Endothelial cell of umbilical vein (primary cell): ENCODE results near the gene UNC45A. TPM values are rescaled to one million over a fixed set of nuclear protein-coding genes. Genes with fewer than 3 reads are reported as not detected.

Experiments used
- BruUV-seq: library from RNA; stranded (reverse); fragments of 400-500 nt; replicated peaks from 2 replicates; lab custom pipeline; 2021; lab: Mats Ljungman, UMichigan
- CTCF ChIA-PET: fragments of 300-600, 350-600 bp; sonication (Branson Sonifier 250); formaldehyde crosslinking; loops from one replicate; lab custom pipeline; 2021; ENCODE audit warnings: antibody characterized with exemption, inconsistent platforms; lab: Charles Lee
- POLR2A ChIA-PET: fragments of 300-600, 350-600 bp; sonication (Branson Sonifier 250); formaldehyde crosslinking; loops from one replicate; lab custom pipeline; 2021; ENCODE audit warnings: antibody characterized with exemption, inconsistent platforms; lab: Charles Lee
- DNase-seq: peaks from one replicate; pipeline ENCODE4 v3.0.0-alpha.2; 2011; ENCODE audit warnings: low read depth, low spot score
- FAIRE-seq: peaks from 2 replicates; lab custom pipeline; 2011; peaks lifted over from hg19 to GRCh38; lab: Jason Lieb, UNC
- H2AFZ ChIP-seq: 2 replicates; pipeline ENCODE4 v1.6.0; 2012; ENCODE audit warnings: low read depth, low read length, control low read depth, inconsistent platforms
- H3K27ac ChIP-seq: 2 replicates; pipeline ENCODE4 v1.5.1; 2011; ENCODE audit warnings: low read depth, mild to moderate bottlenecking, control low read depth, low read length, moderate library complexity; ENCODE audit not compliant: insufficient read depth
- H3K27me3 ChIP-seq, 2 experiments: 2 replicates each; pipeline versions ENCODE4 v1.6.0 to v1.6.1; 2011; ENCODE audit warnings: low read length in 2 of 2, mixed read lengths in 1 of 2; ENCODE audit not compliant: control insufficient read depth in 2 of 2, insufficient read depth in 2 of 2
- H3K36me3 ChIP-seq, 2 experiments: 2 replicates in 1 of 2; 3 replicates in 1 of 2; pipeline ENCODE4 v1.5.1; 2011; ENCODE audit warnings: low read length in 2 of 2, mild to moderate bottlenecking in 1 of 2, moderate library complexity in 1 of 2; ENCODE audit not compliant: control insufficient read depth in 2 of 2, insufficient read depth in 2 of 2; ENCODE audit errors: extremely low read depth in 1 of 2
- H3K4me1 ChIP-seq: 3 replicates; pipeline ENCODE4 v1.5.1; 2011; ENCODE audit warnings: mild to moderate bottlenecking, low read length; ENCODE audit not compliant: control insufficient read depth, insufficient read depth; ENCODE audit errors: extremely low read depth
- H3K4me2 ChIP-seq: 2 replicates; pipeline ENCODE4 v1.6.1; 2011; ENCODE audit warnings: low read length, control low read depth, mixed read lengths; ENCODE audit not compliant: insufficient read depth
- H3K4me3 ChIP-seq, 3 experiments: fragments of 200-600 bp in 1 of 3; sonication (generic), shearing (Covaris generic) in 1 of 3; replicated peaks in 1 of 3; 2 replicates each; pipeline ENCODE4 v1.5.1; 2011 to 2016; ENCODE audit warnings: control low read depth in 3 of 3, low read length in 3 of 3, mild to moderate bottlenecking in 2 of 3, inconsistent platforms in 1 of 3, low read depth in 1 of 3, moderate library complexity in 1 of 3; ENCODE audit not compliant: insufficient read depth in 1 of 3
- H3K79me2 ChIP-seq: 2 replicates; pipeline ENCODE4 v1.6.0; 2012; ENCODE audit warnings: low read length, inconsistent platforms; ENCODE audit not compliant: control insufficient read depth, insufficient read depth
- H3K9ac ChIP-seq: replicated peaks from 2 replicates; pipeline ENCODE3; 2011; ENCODE audit warnings: low read length, control low read depth; ENCODE audit not compliant: insufficient read depth; ENCODE audit errors: extremely low read depth
- H3K9me1 ChIP-seq: replicated peaks from 3 replicates; pipeline ENCODE4 v1.6.0; 2011; ENCODE audit warnings: mild to moderate bottlenecking, low read length; ENCODE audit not compliant: control insufficient read depth, insufficient read depth; ENCODE audit errors: extremely low read depth
- H3K9me3 ChIP-seq: replicated peaks from 2 replicates; pipeline ENCODE4 v1.5.1; 2012; ENCODE audit warnings: low read length, inconsistent platforms; ENCODE audit not compliant: control insufficient read depth, insufficient read depth
- H4K20me1 ChIP-seq: replicated peaks from 2 replicates; pipeline ENCODE3; 2011; ENCODE audit warnings: mild to moderate bottlenecking, low read length; ENCODE audit not compliant: control insufficient read depth, insufficient read depth; ENCODE audit errors: extremely low read depth
- EZH2 ChIP-seq: IDR thresholded peaks from 2 replicates; pipeline ENCODE4 v1.6.1; 2012; ENCODE audit warnings: borderline replicate concordance, low read depth, mild to moderate bottlenecking, moderate library complexity, low read length, inconsistent platforms; ENCODE audit not compliant: severe bottlenecking
- FOS ChIP-seq: IDR thresholded peaks from 2 replicates; pipeline ENCODE4 v1.6.1; 2011; ENCODE audit warnings: mild to moderate bottlenecking, low read length, moderate library complexity, borderline replicate concordance; ENCODE audit not compliant: insufficient read depth
- GATA2 ChIP-seq: IDR thresholded peaks from 2 replicates; pipeline ENCODE4 v1.7.0; 2011; ENCODE audit warnings: low read depth, mild to moderate bottlenecking, moderate library complexity, mixed read lengths, low read length; ENCODE audit not compliant: insufficient read length, insufficient read depth
- JUN ChIP-seq: IDR thresholded peaks from 2 replicates; pipeline ENCODE4 v1.6.1; 2011; ENCODE audit warnings: borderline replicate concordance, low read depth; ENCODE audit not compliant: insufficient read length, insufficient read depth
- MYC ChIP-seq: IDR thresholded peaks from one replicate; pipeline ENCODE4 v1.6.1; 2011; ENCODE audit warnings: mild to moderate bottlenecking, low read depth, low read length
- POLR2A ChIP-seq: IDR thresholded peaks from 2 replicates; pipeline ENCODE4 v1.6.1; 2012; ENCODE audit warnings: low read depth, mild to moderate bottlenecking, control low read depth, low read length
- POLR2AphosphoS5 ChIP-seq: IDR thresholded peaks from 2 replicates; pipeline ENCODE4 v1.6.1; 2012; ENCODE audit warnings: low read depth, mild to moderate bottlenecking, control low read depth, low read length, moderate library complexity; ENCODE audit not compliant: insufficient read depth
- dilution Hi-C: fragments of 300-500 bp; cut with MboI; formaldehyde crosslinking; loops from one replicate; pipeline ENCODE4 v1.15.0; 2019; ENCODE audit warnings: low sequenced_read_pairs; ENCODE audit not compliant: extremely low pct_ligation_motif_present
- intact Hi-C: fragments of 100-400 bp; cut with micrococcal nuclease; formaldehyde crosslinking; loops from one replicate; pipeline ENCODE4 v1.10.0; 2022
- polyA plus RNA-seq, 4 experiments: library from polyadenylated mRNA; depleted of rRNA in 3 of 4; stranded (reverse) in 3 of 4; unstranded in 1 of 4; fragments of >200 nt; gene quantifications; 2 replicates each; pipeline versions ENCODE4 v1.2.1 to v1.2.3, GENCODE V29; 2011 to 2012; ENCODE audit warnings: missing spikeins in 1 of 4
- total RNA-seq: library from RNA; stranded (reverse); gene quantifications from 2 replicates; pipeline ENCODE4 v1.2.3, GENCODE V29; 2021
- TF ChIP-seq, protein P1 (sequence below), 2 donors: IDR thresholded peaks; 1 replicate in 1 of 2; 2 replicates in 1 of 2; pipeline ENCODE4 v1.5.1; 2011; ENCODE audit warnings: low read length in 2 of 2, mild to moderate bottlenecking in 2 of 2, moderate library complexity in 2 of 2, control low read depth in 1 of 2, inconsistent platforms in 1 of 2, low read depth in 1 of 2; ENCODE audit not compliant: insufficient read depth in 1 of 2; ENCODE audit errors: extremely low read depth in 1 of 2
- TF ChIP-seq, protein P2 (sequence below): IDR thresholded peaks from 2 replicates; pipeline ENCODE4 v1.6.1; 2011; ENCODE audit not compliant: insufficient read depth, insufficient read length

Gene UNC45A
- total and polyA plus RNA-seq, 2 donors (not counting 3 experiments of a cell fraction or from before 2014, with no cell fraction given), result 103 to 106 TPM

DNA sequence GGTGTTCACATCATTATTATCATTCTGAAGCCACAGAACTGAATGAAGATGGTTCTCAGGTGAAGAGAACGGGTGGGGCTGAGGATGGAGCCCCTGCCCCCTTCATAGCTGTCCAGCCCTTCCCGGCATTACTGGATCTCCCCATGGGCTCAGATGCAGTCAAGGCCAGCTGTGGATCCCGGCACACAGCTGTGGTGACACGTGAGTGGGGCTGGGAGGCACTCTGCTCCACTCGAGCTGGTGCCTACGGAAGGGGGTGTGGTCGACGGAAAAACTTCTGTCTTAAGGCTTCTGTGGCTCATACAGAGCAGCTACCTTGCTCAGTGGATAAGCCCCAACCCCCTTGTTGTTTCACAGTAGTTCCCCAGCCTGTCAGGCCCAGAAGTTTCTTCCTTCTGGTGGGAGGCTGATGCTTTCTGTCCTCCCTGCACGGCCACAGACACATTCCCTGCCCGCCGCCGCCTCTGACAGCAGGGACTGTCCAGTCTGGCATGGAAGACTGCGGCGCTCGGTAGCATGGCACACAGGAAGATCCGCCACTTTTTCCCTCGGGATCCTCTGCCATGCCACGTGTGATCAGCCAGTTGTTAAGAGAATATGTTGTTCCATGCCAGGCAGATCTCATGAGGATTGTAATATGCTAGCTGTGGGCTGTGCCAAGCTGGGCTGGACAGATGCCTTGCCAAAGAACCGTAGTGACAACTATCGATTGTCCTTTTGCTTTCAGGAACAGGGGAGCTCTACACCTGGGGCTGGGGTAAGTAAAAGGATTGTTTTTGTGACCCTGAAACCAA, 25.4 kb downstream of the UNC45A start:
- Histone ChIP-seq H3K4me1 (peaks cover 9% of the 10 kb centered on the region), H3K9ac (no peak overlapping the region), H3K27me3 (no peaks in the 10 kb centered on the region), H3K79me2 (peaks cover 3% of the 10 kb centered on the region), H3K27ac (no peak overlapping the region), H2AFZ (no peak overlapping the region), H4K20me1 (no peaks in the 10 kb centered on the region), H3K9me3 (no peaks in the 10 kb centered on the region), H3K4me2 (no peak overlapping the region), H3K4me3 (no peak overlapping the region), H3K36me3 (peaks cover 1 to 3% of the 10 kb centered on the region in 2 experiments), H3K9me1 (no peaks in the 10 kb centered on the region)
- no peak for TF ChIP-seq GATA2
- no peak for TF ChIP-seq MYC
- TF ChIP-seq, protein P1, sequence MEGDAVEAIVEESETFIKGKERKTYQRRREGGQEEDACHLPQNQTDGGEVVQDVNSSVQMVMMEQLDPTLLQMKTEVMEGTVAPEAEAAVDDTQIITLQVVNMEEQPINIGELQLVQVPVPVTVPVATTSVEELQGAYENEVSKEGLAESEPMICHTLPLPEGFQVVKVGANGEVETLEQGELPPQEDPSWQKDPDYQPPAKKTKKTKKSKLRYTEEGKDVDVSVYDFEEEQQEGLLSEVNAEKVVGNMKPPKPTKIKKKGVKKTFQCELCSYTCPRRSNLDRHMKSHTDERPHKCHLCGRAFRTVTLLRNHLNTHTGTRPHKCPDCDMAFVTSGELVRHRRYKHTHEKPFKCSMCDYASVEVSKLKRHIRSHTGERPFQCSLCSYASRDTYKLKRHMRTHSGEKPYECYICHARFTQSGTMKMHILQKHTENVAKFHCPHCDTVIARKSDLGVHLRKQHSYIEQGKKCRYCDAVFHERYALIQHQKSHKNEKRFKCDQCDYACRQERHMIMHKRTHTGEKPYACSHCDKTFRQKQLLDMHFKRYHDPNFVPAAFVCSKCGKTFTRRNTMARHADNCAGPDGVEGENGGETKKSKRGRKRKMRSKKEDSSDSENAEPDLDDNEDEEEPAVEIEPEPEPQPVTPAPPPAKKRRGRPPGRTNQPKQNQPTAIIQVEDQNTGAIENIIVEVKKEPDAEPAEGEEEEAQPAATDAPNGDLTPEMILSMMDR (IDR thresholded peaks at IDR 0.05; ENCODE audit: extremely low read depth in 1 of 2, insufficient read depth in 1 of 2, low read depth in 1 of 2, low read length in 2 of 2), result no peak
- no peak for TF ChIP-seq JUN
- no peak for TF ChIP-seq FOS
- TF ChIP-seq, protein P2, sequence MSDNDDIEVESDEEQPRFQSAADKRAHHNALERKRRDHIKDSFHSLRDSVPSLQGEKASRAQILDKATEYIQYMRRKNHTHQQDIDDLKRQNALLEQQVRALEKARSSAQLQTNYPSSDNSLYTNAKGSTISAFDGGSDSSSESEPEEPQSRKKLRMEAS, result no peak
- no peak for TF ChIP-seq POLR2AphosphoS5
- TF ChIP-seq POLR2A, result no peak
- no peak for TF ChIP-seq EZH2
- dilution Hi-C loops, result no loop called here
- intact Hi-C loops, result no loop called here
- DNase-seq (no peak), FAIRE-seq (no peak)
- BruUV-seq, result no TSS peak
- ChIA-PET CTCF (interaction anchor here (1.1 to 6.9 kb wide), 3 partner anchors 23 to 313 kb away, joined by 3 to 155 read pairs (median 3); partner anchors contain the start of gene HDDC3), POLR2A (no interaction called here)
